ENCODE measurements around the gene LRRC74B. TPM values are rescaled to one million over a fixed set of nuclear protein-coding genes. Genes with fewer than 3 reads are reported as not detected.
"Not testable (repeated sequence)": the region's sequence is repeated elsewhere in the genome, so short reads cannot be mapped to it uniquely, and the experiment has no call there.

LRRC74B gene
- total RNA-seq, 2 donors from 2014 or later, result not detected

GRCh38 chr22:21034989-21035388 is 10.8 kb upstream of the LRRC74B start:
- Mint-ChIP-seq H3K27ac (no peak overlapping the region), H3K4me3 (no peak overlapping the region), H3K36me3 (ENCODE audit: low read depth) (no peaks in the 10 kb centered on the region), H3K4me1 (no peaks in the 10 kb centered on the region), H3K9me3 (no peaks in the 10 kb centered on the region), H3K27me3 (peaks cover 13% of the 10 kb centered on the region)
- no peak for ATAC-seq (replicated peaks)

- ATAC-seq (replicated peaks), result no peak
- peaks cover 2% of the 10 kb centered on the region for H3K4me1 Mint-ChIP-seq
Measured at GRCh38 chr22:21038405-21038804, 7.3 kb upstream of the LRRC74B start.

GRCh38 chr22:21039158-21039557 is 6.6 kb upstream of the LRRC74B start:
- not testable (repeated sequence) for H3K4me1 Mint-ChIP-seq; H3K36me3 Mint-ChIP-seq (ENCODE audit: low read depth); H3K4me3 Mint-ChIP-seq; ATAC-seq (replicated peaks); H3K27ac Mint-ChIP-seq; H3K9me3 Mint-ChIP-seq
- peaks cover 10% of the 10 kb centered on the region for H3K27me3 Mint-ChIP-seq

More at GRCh38 chr22:21038405-21038804, 7.3 kb upstream of the LRRC74B start:
- no peak overlapping the region for H3K4me3 Mint-ChIP-seq
- no peaks in the 10 kb centered on the region for H3K9me3 Mint-ChIP-seq
- H3K27ac Mint-ChIP-seq, result no peak overlapping the region
- peaks cover 10% of the 10 kb centered on the region for H3K27me3 Mint-ChIP-seq
- no peaks in the 10 kb centered on the region for H3K36me3 Mint-ChIP-seq (ENCODE audit: low read depth)

- no peaks in the 10 kb centered on the region for H3K9me3 Mint-ChIP-seq
- H3K27ac Mint-ChIP-seq, result no peak overlapping the region
- H3K36me3 Mint-ChIP-seq (ENCODE audit: low read depth), result no peaks in the 10 kb centered on the region
- H3K4me3 Mint-ChIP-seq, result no peak overlapping the region
- peaks cover 20% of the 10 kb centered on the region for H3K4me1 Mint-ChIP-seq
- no peak for ATAC-seq (replicated peaks)
- H3K27me3 Mint-ChIP-seq, result peaks cover 7% of the 10 kb centered on the region
Measured at GRCh38 chr22:21041937-21042336, 3.8 kb upstream of the LRRC74B start.

GRCh38 chr22:21042978-21043859 is 2.5 kb upstream of the LRRC74B start:
- no peak overlapping the region for H3K4me3 Mint-ChIP-seq
- H3K9me3 Mint-ChIP-seq, result no peaks in the 10 kb centered on the region
- H3K27me3 Mint-ChIP-seq, result peaks cover 7% of the 10 kb centered on the region
- H3K27ac Mint-ChIP-seq, result no peak overlapping the region
- no peak for ATAC-seq (replicated peaks)
- H3K36me3 Mint-ChIP-seq (ENCODE audit: low read depth), result no peaks in the 10 kb centered on the region
- peaks cover 20% of the 10 kb centered on the region for H3K4me1 Mint-ChIP-seq

- H3K9me3 Mint-ChIP-seq, result no peaks in the 10 kb centered on the region
- no peak overlapping the region for H3K27ac Mint-ChIP-seq
- no peaks in the 10 kb centered on the region for H3K36me3 Mint-ChIP-seq (ENCODE audit: low read depth)
- H3K4me1 Mint-ChIP-seq, result peaks cover 20% of the 10 kb centered on the region
- peaks cover 7% of the 10 kb centered on the region for H3K27me3 Mint-ChIP-seq
- no peak for ATAC-seq (replicated peaks)
- H3K4me3 Mint-ChIP-seq, result peak overlapping the region; percentile 69
Measured at GRCh38 chr22:21043860-21044535, 1.7 kb upstream of the LRRC74B start.

GRCh38 chr22:21044931-21045584 is 688 bp upstream of the LRRC74B start:
- peak overlapping the region; percentile 69 for H3K4me3 Mint-ChIP-seq
- H3K4me1 Mint-ChIP-seq, result peaks cover 20% of the 10 kb centered on the region

GRCh38 chr22:21047035-21047661 is 1.4 kb downstream of the LRRC74B start:
- Mint-ChIP-seq H3K4me1 (peaks cover 26% of the 10 kb centered on the region), H3K27ac (no peak overlapping the region), H3K9me3 (no peaks in the 10 kb centered on the region), H3K36me3 (ENCODE audit: low read depth) (no peaks in the 10 kb centered on the region), H3K27me3 (peaks cover 3% of the 10 kb centered on the region), H3K4me3 (no peak overlapping the region)
- no peak for ATAC-seq (replicated peaks)

More at GRCh38 chr22:21044931-21045584, 688 bp upstream of the LRRC74B start:
- peak; percentile 22 for ATAC-seq (replicated peaks)
- Mint-ChIP-seq H3K36me3 (ENCODE audit: low read depth) (no peaks in the 10 kb centered on the region), H3K27ac (peak overlapping the region; percentile 62), H3K9me3 (no peaks in the 10 kb centered on the region), H3K27me3 (peaks cover 3% of the 10 kb centered on the region)

GRCh38 chr22:21047730-21048129 is 2.0 kb downstream of the LRRC74B start:
- no peaks in the 10 kb centered on the region for H3K9me3 Mint-ChIP-seq
- no peak overlapping the region for H3K4me3 Mint-ChIP-seq
- H3K27ac Mint-ChIP-seq, result no peak overlapping the region
- no peak for ATAC-seq (replicated peaks)
- peaks cover 3% of the 10 kb centered on the region for H3K27me3 Mint-ChIP-seq
- no peaks in the 10 kb centered on the region for H3K36me3 Mint-ChIP-seq (ENCODE audit: low read depth)
- peaks cover 26% of the 10 kb centered on the region for H3K4me1 Mint-ChIP-seq

GRCh38 chr22:21048448-21048847 is 2.7 kb downstream of the LRRC74B start:
- H3K4me3 Mint-ChIP-seq; ATAC-seq (replicated peaks); H3K27ac Mint-ChIP-seq; H3K9me3 Mint-ChIP-seq; H3K27me3 Mint-ChIP-seq; H3K36me3 Mint-ChIP-seq (ENCODE audit: low read depth): not testable (repeated sequence)
- peaks cover 28% of the 10 kb centered on the region for H3K4me1 Mint-ChIP-seq

GRCh38 chr22:21048965-21049364 is 3.2 kb downstream of the LRRC74B start:
- not testable (repeated sequence) for ATAC-seq (replicated peaks); H3K4me3 Mint-ChIP-seq; H3K36me3 Mint-ChIP-seq (ENCODE audit: low read depth); H3K27me3 Mint-ChIP-seq; H3K9me3 Mint-ChIP-seq; H3K27ac Mint-ChIP-seq
- H3K4me1 Mint-ChIP-seq, result peaks cover 25% of the 10 kb centered on the region

- no peaks in the 10 kb centered on the region for H3K36me3 Mint-ChIP-seq (ENCODE audit: low read depth)
- peaks cover 17% of the 10 kb centered on the region for H3K4me1 Mint-ChIP-seq
- no peak for ATAC-seq (replicated peaks)
- H3K9me3 Mint-ChIP-seq, result no peaks in the 10 kb centered on the region
- H3K27ac Mint-ChIP-seq, result peak overlapping the region; percentile 29
- H3K27me3 Mint-ChIP-seq, result peaks cover 3% of the 10 kb centered on the region
- no peak overlapping the region for H3K4me3 Mint-ChIP-seq
Measured at GRCh38 chr22:21051145-21051830, 5.5 kb downstream of the LRRC74B start.

- Mint-ChIP-seq H3K36me3 (ENCODE audit: low read depth) (no peaks in the 10 kb centered on the region), H3K9me3 (no peaks in the 10 kb centered on the region), H3K4me1 (peaks cover 23% of the 10 kb centered on the region), H3K27ac (peak overlapping the region; percentile 29), H3K27me3 (peaks cover 7% of the 10 kb centered on the region), H3K4me3 (no peak overlapping the region)
- ATAC-seq (replicated peaks), result no peak
Measured at GRCh38 chr22:21051831-21052400, 6.2 kb downstream of the LRRC74B start.
